K562 (cell line): ENCODE measurements around the gene POLR3C. TPM values are rescaled to one million over a fixed set of nuclear protein-coding genes. Genes with fewer than 3 reads are reported as not detected.
"Not testable (repeated sequence)": the region's sequence is repeated elsewhere in the genome, so short reads cannot be mapped to it uniquely, and the experiment has no call there.

Source experiments
- ATAC-seq: fragments of 200-7000 bp; cut with Tn5 transposase; 3 replicates; pipeline ENCODE4 v1.9.1; 2020; ENCODE audit warnings: moderate library complexity
- BruUV-seq: library from RNA; stranded (reverse); fragments of 400-500 nt; replicated peaks from 2 replicates; lab custom pipeline; 2021; lab: Mats Ljungman, UMichigan
- CTCF ChIA-PET: fragments of 300-600 bp; formaldehyde crosslinking; extraction: SDS; loops from one replicate; lab custom pipeline; 2021; ENCODE audit warnings: low intra/inter-chr PET ratio; lab: Yijun Ruan, JAX
- POLR2A ChIA-PET: fragments of 300-600, 350-650 bp; sonication (Branson Sonifier 250); formaldehyde crosslinking; extraction: SDS; loops from one replicate; lab custom pipeline; 2021; ENCODE audit warnings: antibody characterized with exemption, inconsistent platforms; lab: Yijun Ruan, JAX
- DNase-seq, 4 experiments: peaks; one replicate each; pipeline versions ENCODE4 v3.0.0 to v3.0.0-alpha.2; 2011 to 2018; ENCODE audit warnings: low spot score in 3 of 4, mixed read lengths in 3 of 4; ENCODE audit errors: extremely low read depth in 1 of 4
- FAIRE-seq: peaks from 2 replicates; lab custom pipeline; 2011; peaks lifted over from hg19 to GRCh38; lab: Jason Lieb, UNC
- H2AFZ ChIP-seq: 2 replicates; pipeline ENCODE4 v1.6.0; 2011; ENCODE audit warnings: low read depth, low read length, control low read depth, inconsistent platforms
- H3K27ac ChIP-seq: fragments of 200-600 bp; 3 replicates; pipeline ENCODE4 v1.8.0; 2011; ENCODE audit warnings: low read depth, mild to moderate bottlenecking, control low read depth, inconsistent platforms, low read length, moderate library complexity, mixed read lengths; ENCODE audit errors: extremely low read depth
- H3K27me3 ChIP-seq, 2 experiments: fragments of 300-600 bp in 1 of 2; 2 replicates in 1 of 2; 3 replicates in 1 of 2; pipeline versions ENCODE4 v1.6.0 to v1.8.0; 2011; ENCODE audit warnings: inconsistent platforms in 2 of 2, low read length in 2 of 2, mild to moderate bottlenecking in 1 of 2, mixed read lengths in 1 of 2, moderate library complexity in 1 of 2; ENCODE audit not compliant: control insufficient read depth in 2 of 2, insufficient read depth in 2 of 2
- H3K36me3 ChIP-seq: fragments of 300-600 bp; 3 replicates; pipeline ENCODE4 v1.8.0; 2011; ENCODE audit warnings: mild to moderate bottlenecking, low read length, inconsistent platforms; ENCODE audit not compliant: control insufficient read depth, insufficient read depth
- H3K4me1 ChIP-seq, 2 experiments: fragments of 200-600 bp in 1 of 2; replicated peaks in 1 of 2; 2 replicates in 1 of 2; 3 replicates in 1 of 2; pipeline versions ENCODE4 v1.5.1 to v1.8.0; 2011; ENCODE audit warnings: inconsistent platforms in 2 of 2, low read length in 2 of 2, mild to moderate bottlenecking in 1 of 2, mixed read lengths in 1 of 2, moderate library complexity in 1 of 2; ENCODE audit not compliant: control insufficient read depth in 2 of 2, insufficient read depth in 2 of 2
- H3K4me2 ChIP-seq: 2 replicates; pipeline ENCODE4 v1.6.1; 2011; ENCODE audit warnings: low read length, control low read depth, inconsistent platforms, mixed read lengths; ENCODE audit not compliant: insufficient read depth
- H3K4me3 ChIP-seq: fragments of 200-600 bp; sonication (generic), shearing (Covaris generic); 2 replicates; pipeline ENCODE4 v1.5.1; 2016; ENCODE audit warnings: control low read depth, inconsistent platforms
- H3K79me2 ChIP-seq: fragments of 200-600 bp; 3 replicates; pipeline ENCODE4 v1.8.0; 2011; ENCODE audit warnings: low read length, inconsistent platforms; ENCODE audit not compliant: control insufficient read depth, insufficient read depth
- H3K9ac ChIP-seq, 2 experiments: 2 replicates each; pipeline versions ENCODE4 v1.6.0 to v1.6.1; 2011; ENCODE audit warnings: low read depth in 2 of 2, low read length in 2 of 2, control low read depth in 1 of 2, inconsistent platforms in 1 of 2, mild to moderate bottlenecking in 1 of 2, mixed read lengths in 1 of 2; ENCODE audit not compliant: insufficient read depth in 1 of 2
- H3K9me1 ChIP-seq: one replicate; pipeline ENCODE4 v1.6.0; 2011; ENCODE audit warnings: inconsistent platforms, mild to moderate bottlenecking, low read length, moderate library complexity; ENCODE audit not compliant: control insufficient read depth, insufficient read depth
- H3K9me3 ChIP-seq: replicated peaks from 2 replicates; pipeline ENCODE4 v1.5.1; 2011; ENCODE audit warnings: low read depth, low read length, inconsistent platforms; ENCODE audit not compliant: control insufficient read depth, insufficient read depth
- H4K20me1 ChIP-seq: replicated peaks from 2 replicates; pipeline ENCODE4 v1.6.1; 2011; ENCODE audit warnings: low read length, inconsistent platforms, mixed read lengths; ENCODE audit not compliant: control insufficient read depth, insufficient read depth
- ATF2 ChIP-seq: sonication (generic); formaldehyde crosslinking; IDR thresholded peaks from 2 replicates; pipeline ENCODE4 v1.8.1; 2022; ENCODE audit warnings: missing genetic modification reagents
- RBM15 ChIP-seq: fragments of 200-400 bp; formaldehyde crosslinking; IDR thresholded peaks from 2 replicates; pipeline ENCODE4 v1.6.1; 2018; ENCODE audit warnings: mild to moderate bottlenecking, low read length, moderate library complexity; ENCODE audit not compliant: insufficient read depth
- TEAD4 ChIP-seq, 2 experiments: sonication (generic) in 1 of 2; formaldehyde crosslinking in 1 of 2; IDR thresholded peaks; 2 replicates each; pipeline versions ENCODE4 v1.6.1 to v1.8.0; 2012 to 2022; ENCODE audit warnings: borderline replicate concordance in 1 of 2, inconsistent platforms in 1 of 2, low read length in 1 of 2, mild to moderate bottlenecking in 1 of 2, missing genetic modification reagents in 1 of 2
- ZBTB26 ChIP-seq: fragments of 450-650 bp; formaldehyde crosslinking; IDR thresholded peaks from 2 replicates; pipeline ENCODE4 v1.4.0; 2022; ENCODE audit warnings: missing genetic modification characterization
- ZHX1 ChIP-seq: fragments of 150-350 bp; conservative IDR thresholded peaks from 2 replicates; pipeline ENCODE4 v1.6.1; 2014; ENCODE audit warnings: low read length
- ZNF121 ChIP-seq: sonication (generic); formaldehyde crosslinking; conservative IDR thresholded peaks from 2 replicates; pipeline ENCODE4 v1.8.0; 2022; ENCODE audit warnings: missing genetic modification reagents
- ZNF224 ChIP-seq: sonication (generic); formaldehyde crosslinking; IDR thresholded peaks from 2 replicates; pipeline ENCODE4 v1.8.0; 2022; ENCODE audit warnings: mild to moderate bottlenecking, missing genetic modification reagents
- ZNF24 ChIP-seq: fragments of 450-650 bp; IDR thresholded peaks from 2 replicates; pipeline ENCODE4 v1.6.1; 2016
- WGBS: fragments of 100-300 bp; shearing (Covaris generic); methylation state at CpG from one replicate; pipeline ENCODE4 v1.1.6; 2016; ENCODE audit warnings: low coverage, mixed read lengths; ENCODE audit not compliant: insufficient coverage; ENCODE audit errors: missing lambda C conversion rate; 5-methylcytosine and 5-hydroxymethylcytosine counted together
- in situ Hi-C: fragments of 300-500 bp; cut with MboI; formaldehyde crosslinking; loops from 4 replicates; pipeline ENCODE4 v1.15.0; 2018; ENCODE audit warnings: inconsistent platforms, mixed read lengths
- intact Hi-C: fragments of 100-400 bp; cut with micrococcal nuclease; formaldehyde crosslinking; loops from 2 replicates; pipeline ENCODE4 v1.14.2; 2022
- polyA plus RNA-seq, 8 experiments: library from polyadenylated mRNA; depleted of rRNA in 4 of 8; stranded (reverse) in 5 of 8; unstranded in 3 of 8; fragments of >200 nt; fragmentation: Nextera tagmentation in 2 of 8; fragmentation: Illumina TruSeq in 1 of 8; extraction: Ambion mirVana in 2 of 8; extraction: Trizol in 1 of 8; gene quantifications; 2 replicates each; pipeline versions ENCODE4 v1.2.1 to v1.2.3, GENCODE V29; 2011 to 2014; ENCODE audit warnings: inconsistent platforms in 1 of 8, missing spikeins in 1 of 8
- total RNA-seq, 7 experiments: library from RNA; depleted of rRNA in 6 of 7; stranded (reverse); fragments of >200 nt in 6 of 7; fragmentation: Illumina TruSeq in 2 of 7; extraction: Trizol in 2 of 7; gene quantifications; 2 replicates each; pipeline versions ENCODE4 v1.2.1 to v1.2.3, GENCODE V29; 2011 to 2021; ENCODE audit warnings: low replicate concordance in 1 of 7

The POLR3C gene
- total and polyA plus RNA-seq, 9 of the 15 experiments (the other 6 are each of a cell fraction or from before 2014, with no cell fraction given): 19.7 to 64.1 (median 45.2) TPM

GRCh38 chr1:145791860-145792259, 32.1 kb upstream of the POLR3C start:
- H2AFZ ChIP-seq, in situ Hi-C loops, H3K9ac ChIP-seq, H4K20me1 ChIP-seq, H3K4me2 ChIP-seq, H3K9me1 ChIP-seq, BruUV-seq, DNase-seq, H3K9me3 ChIP-seq, ATAC-seq, CTCF ChIA-PET, H3K4me3 ChIP-seq, intact Hi-C loops, FAIRE-seq, H3K79me2 ChIP-seq, H3K27me3 ChIP-seq, H3K4me1 ChIP-seq, H3K27ac ChIP-seq: not testable (repeated sequence)
- TF ChIP-seq ZNF121 (CRISPR knock-in tag): 0 out of 2 replicates have a peak, but pooled peaks have one; percentile 48
- POLR2A ChIA-PET: interaction anchor here (0.7 to 1.2 kb wide), 2 partner anchors 12 to 19 kb away, joined by 4 to 5 read pairs; no protein-coding TSS in a partner anchor
- WGBS: 54% methylated on average over 2 of the region's 2 CpGs
- H3K36me3 ChIP-seq: peaks cover 17% of the 10 kb centered on the region; the same call in 1 of the 3 replicates

GRCh38 chr1:145792484-145792883, 31.5 kb upstream of the POLR3C start:
- H3K4me3 ChIP-seq: no peak overlapping the region
- no peaks in the 10 kb centered on the region for H4K20me1 ChIP-seq
- peaks cover 15% of the 10 kb centered on the region; the same call in 1 of the 3 replicates for H3K36me3 ChIP-seq
- ATAC-seq: no peak
- H3K4me2 ChIP-seq: no peak overlapping the region
- in situ Hi-C loops: no loop called here
- CTCF ChIA-PET: interaction anchor here (0.7 kb wide), 1 partner anchor 303 kb away, joined by 4 read pairs; no protein-coding TSS in a partner anchor
- H3K79me2 ChIP-seq: peaks cover 7% of the 10 kb centered on the region; the same call in 2 of the 3 replicates
- H3K27me3 ChIP-seq: no peaks in the 10 kb centered on the region
- H2AFZ ChIP-seq: no peak overlapping the region
- POLR2A ChIA-PET: interaction anchor here (0.6 to 1.2 kb wide), 3 partner anchors 11 to 189 kb away, joined by 3 to 5 read pairs (median 4); no protein-coding TSS in a partner anchor
- peaks cover 12% of the 10 kb centered on the region for H3K9me3 ChIP-seq
- no TSS peak for BruUV-seq
- H3K27ac ChIP-seq: no peak overlapping the region
- WGBS: 93% methylated on average over 1 of the region's 1 CpG
- no peaks in the 10 kb centered on the region; a peak in 1 of 5 replicates for H3K4me1 ChIP-seq
- intact Hi-C loops: no loop called here
- H3K9ac ChIP-seq: no peak overlapping the region
- H3K9me1 ChIP-seq: no peaks in the 10 kb centered on the region
- FAIRE-seq: no peak
- DNase-seq: no peak
- no peak for TF ChIP-seq RBM15
- TF ChIP-seq ATF2: no peak
- TF ChIP-seq ZHX1: no peak
- no peak for TF ChIP-seq ZBTB26 (CRISPR knock-in tag)
- no peak for TF ChIP-seq ZNF24
- TF ChIP-seq TEAD4 (IDR thresholded peaks at IDR 0.05; ENCODE audit: low read length): no peak
- no peak for TF ChIP-seq TEAD4 (CRISPR knock-in tag; IDR thresholded peaks at IDR 0.05; ENCODE audit: borderline replicate concordance)
- TF ChIP-seq ZNF224 (CRISPR knock-in tag): no peak
